HFFc6 (cell line): Measurements from ENCODE around the gene ICE1. TPM values are rescaled to one million over a fixed set of nuclear protein-coding genes. Genes with fewer than 3 reads are reported as not detected.
"Not testable (repeated sequence)": the region's sequence is repeated elsewhere in the genome, so short reads cannot be mapped to it uniquely, and the experiment has no call there.

Source experiments
- DNase-seq: peaks from one replicate; pipeline ENCODE4 v3.0.0-alpha.2; 2018
- H3K27ac Mint-ChIP-seq: 2 replicates; pipeline ENCODE4 v1.8.0; 2020; ENCODE audit warnings: mild to moderate bottlenecking, mixed read lengths
- H3K27me3 Mint-ChIP-seq: 2 replicates; pipeline ENCODE4 v1.8.0; 2021; ENCODE audit warnings: mild to moderate bottlenecking, moderate library complexity, mixed read lengths; ENCODE audit not compliant: insufficient read depth
- H3K36me3 Mint-ChIP-seq: 2 replicates; pipeline ENCODE4 v1.8.0; 2021; ENCODE audit warnings: low read depth, mixed read lengths
- H3K4me1 Mint-ChIP-seq: 2 replicates; pipeline ENCODE4 v1.8.0; 2020; ENCODE audit warnings: low read depth, mixed read lengths
- H3K4me3 Mint-ChIP-seq: 2 replicates; pipeline ENCODE4 v1.8.0; 2020; ENCODE audit warnings: mild to moderate bottlenecking, moderate library complexity, mixed read lengths
- H3K9me3 Mint-ChIP-seq: 2 replicates; pipeline ENCODE4 v1.8.0; 2020; ENCODE audit warnings: mild to moderate bottlenecking, mixed read lengths
- CTCF ChIP-seq: fragments of 200-600 bp; sonication (generic); IDR thresholded peaks from 2 replicates; pipeline ENCODE4 v1.5.0; 2021; ENCODE audit warnings: antibody characterized with exemption, mild to moderate bottlenecking
- total RNA-seq, 6 experiments: library from RNA; stranded (reverse); fragmentation: NEBNext Ultra II Directional; extraction: Animal tissue kit (Norgen Biotek cat#: 25700); gene quantifications; 2 replicates in 1 of 6; 3 replicates in 5 of 6; pipeline ENCODE4 v1.2.3, GENCODE V29; 2021

Gene ICE1
- total RNA-seq, 6 experiments from 2014 or later, result 19.7 to 23.8 (median 22.2) TPM

DNA sequence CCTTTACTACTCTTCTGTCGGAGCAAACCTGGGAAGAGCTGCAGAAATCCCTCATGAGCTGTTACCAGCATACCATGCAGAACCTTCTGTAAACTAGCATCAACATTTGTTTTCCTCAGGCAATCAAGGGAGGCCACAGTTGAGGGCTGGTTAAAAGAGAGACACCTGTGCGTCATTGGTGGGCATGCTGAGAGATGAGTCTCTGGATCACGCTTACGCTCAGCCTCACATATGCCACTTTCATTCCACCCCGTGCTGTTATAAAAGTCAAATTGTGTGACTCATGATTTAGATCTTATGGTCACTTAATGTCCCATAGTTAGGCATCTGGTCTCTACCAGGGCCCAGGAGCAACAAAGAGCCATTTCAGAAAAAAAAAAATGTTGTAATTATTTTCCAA is 18.1 kb upstream of the ICE1 start:
- DNase-seq, result no peak
- no peak for TF ChIP-seq CTCF
- H3K36me3 Mint-ChIP-seq, result no peaks in the 10 kb centered on the region
- H3K9me3 Mint-ChIP-seq, result no peaks in the 10 kb centered on the region
- no peaks in the 10 kb centered on the region for H3K4me1 Mint-ChIP-seq
- no peak overlapping the region for H3K27ac Mint-ChIP-seq
- no peak overlapping the region for H3K4me3 Mint-ChIP-seq
- H3K27me3 Mint-ChIP-seq, result peaks cover 10% of the 10 kb centered on the region

DNA sequence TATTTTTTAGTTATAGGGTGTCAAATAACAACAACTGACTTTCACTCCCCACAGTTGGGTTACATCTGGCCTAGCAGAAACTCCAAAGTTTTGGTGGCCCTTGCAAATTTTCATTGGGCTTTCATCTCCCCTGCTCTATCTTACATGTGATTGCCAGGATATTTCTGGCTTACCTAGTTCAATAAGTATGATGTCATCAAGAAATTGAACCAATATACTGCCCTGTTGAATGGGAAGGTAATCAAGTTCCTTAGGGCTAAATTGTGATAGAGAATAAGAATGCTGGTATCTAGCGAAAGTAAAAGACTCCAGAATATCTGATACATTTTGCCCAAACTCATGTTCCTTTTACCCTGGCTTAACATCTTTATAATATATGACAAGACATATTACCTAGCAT is 17.0 kb upstream of the ICE1 start:
- no peaks in the 10 kb centered on the region for H3K4me1 Mint-ChIP-seq
- no peak overlapping the region for H3K27ac Mint-ChIP-seq
- H3K9me3 Mint-ChIP-seq, result no peaks in the 10 kb centered on the region
- H3K4me3 Mint-ChIP-seq, result no peak overlapping the region
- H3K36me3 Mint-ChIP-seq, result no peaks in the 10 kb centered on the region
- peaks cover 10% of the 10 kb centered on the region for H3K27me3 Mint-ChIP-seq
- no peak for TF ChIP-seq CTCF
- no peak for DNase-seq

- TF ChIP-seq CTCF, result no peak
- Mint-ChIP-seq H3K9me3 (no peaks in the 10 kb centered on the region), H3K36me3 (no peaks in the 10 kb centered on the region), H3K27me3 (peaks cover 13% of the 10 kb centered on the region), H3K27ac (no peak overlapping the region), H3K4me1 (no peaks in the 10 kb centered on the region), H3K4me3 (no peak overlapping the region)
- no peak for DNase-seq
Measured at GRCh38 chr5:5407924-5408323, 14.6 kb upstream of the ICE1 start.

DNA sequence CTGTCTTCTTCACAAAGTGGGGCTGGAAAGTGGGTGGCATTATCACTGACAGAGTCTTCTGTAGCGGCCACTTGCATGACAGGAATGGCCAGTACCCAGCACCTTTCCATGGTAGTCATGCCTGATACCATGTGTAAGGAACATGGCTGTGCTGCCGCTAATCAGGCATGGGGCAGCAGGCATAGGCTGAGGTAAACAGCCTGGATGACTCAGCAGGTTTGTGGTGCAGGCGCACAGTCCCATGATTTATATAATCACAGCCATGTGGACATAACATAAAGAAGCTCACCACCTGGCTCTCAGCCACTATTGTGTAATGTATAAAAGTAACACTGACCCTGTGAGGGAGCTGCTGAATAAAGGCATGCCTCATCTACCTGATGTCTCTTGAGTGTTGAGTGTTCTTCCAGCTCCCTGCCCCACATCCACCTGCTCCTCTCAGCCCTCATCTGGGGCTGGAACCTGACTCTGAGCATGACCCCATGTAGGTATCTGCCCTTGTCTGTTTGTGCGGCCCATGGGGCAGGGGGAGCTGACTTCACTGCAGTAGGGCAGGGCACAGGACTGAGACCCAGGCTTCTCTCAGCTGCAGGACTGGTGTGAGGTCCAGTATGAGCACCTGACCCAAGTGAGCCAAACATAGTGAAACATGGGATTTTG is 13.2 kb upstream of the ICE1 start:
- no peaks in the 10 kb centered on the region for H3K4me1 Mint-ChIP-seq
- no peak for DNase-seq
- H3K4me3 Mint-ChIP-seq, result no peak overlapping the region
- peaks cover 17% of the 10 kb centered on the region for H3K27me3 Mint-ChIP-seq
- no peak for TF ChIP-seq CTCF
- no peak overlapping the region for H3K27ac Mint-ChIP-seq
- no peaks in the 10 kb centered on the region for H3K36me3 Mint-ChIP-seq
- no peaks in the 10 kb centered on the region for H3K9me3 Mint-ChIP-seq

- not testable (repeated sequence) for H3K4me3 Mint-ChIP-seq, DNase-seq, H3K9me3 Mint-ChIP-seq, H3K27ac Mint-ChIP-seq, H3K36me3 Mint-ChIP-seq
- Mint-ChIP-seq H3K4me1 (peaks cover 29% of the 10 kb centered on the region), H3K27me3 (peaks cover 12% of the 10 kb centered on the region)
Measured at GRCh38 chr5:5413856-5414255, 8.6 kb upstream of the ICE1 start.

DNA sequence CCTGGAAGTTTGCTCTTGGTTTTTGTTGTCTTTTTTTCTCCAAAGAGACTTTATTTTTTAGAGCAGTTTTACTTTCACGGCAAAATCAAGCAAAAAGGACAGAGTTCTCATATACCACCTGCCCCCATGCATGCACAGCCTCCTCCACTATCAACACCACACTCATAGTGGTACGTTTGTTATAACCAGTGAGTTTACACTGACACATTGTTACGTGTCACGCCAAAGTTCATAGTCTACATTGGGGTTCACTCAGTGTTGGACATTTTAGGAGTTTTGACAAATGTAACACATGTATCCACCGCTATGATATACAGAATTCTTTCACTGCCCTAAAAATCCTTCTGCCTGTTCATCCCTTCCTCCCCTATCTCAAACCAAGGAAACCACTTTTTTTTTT is 7.5 kb upstream of the ICE1 start:
- no peak for DNase-seq
- Mint-ChIP-seq H3K27ac (no peak overlapping the region), H3K4me1 (peaks cover 40% of the 10 kb centered on the region), H3K36me3 (no peaks in the 10 kb centered on the region), H3K27me3 (peaks cover 12% of the 10 kb centered on the region), H3K9me3 (no peaks in the 10 kb centered on the region), H3K4me3 (no peak overlapping the region)
- TF ChIP-seq CTCF, result no peak
